OCI-LY3 (cell line): ENCODE results near the gene CHMP4A.

ENCODE experiments used
- CTCF ChIP-seq: fragments of 200-600, 300-600 bp; sonication (generic); IDR thresholded peaks from 2 replicates; pipeline ENCODE4 v1.5.1; 2014; ENCODE audit warnings: antibody characterized with exemption, low read length, low read depth
- EZH2phosphoT487 ChIP-seq: fragments of 200-600 bp; shearing (Covaris generic); IDR thresholded peaks from 2 replicates; pipeline ENCODE4 v1.6.1; 2018; ENCODE audit warnings: antibody characterized with exemption, mixed run types, low read depth

- TF ChIP-seq CTCF (no peak), EZH2phosphoT487 (no peak)
Measured at GRCh38 chr14:24172871-24173281, 40.4 kb downstream of the CHMP4A start.
